Neural cell (in vitro differentiated cells): ENCODE measurements around the gene AGXT2.

Experiments
- CTCF ChIP-seq: fragments of 450-650 bp; IDR thresholded peaks from 2 replicates; pipeline ENCODE4 v1.5.1; 2014; ENCODE audit warnings: antibody characterized with exemption, mild to moderate bottlenecking, moderate library complexity; ENCODE audit not compliant: poor library complexity, severe bottlenecking
- EP300 ChIP-seq: fragments of 450-650 bp; conservative IDR thresholded peaks from 2 replicates; pipeline ENCODE4 v1.6.1; 2014; ENCODE audit warnings: antibody characterized with exemption, mild to moderate bottlenecking, moderate library complexity; ENCODE audit not compliant: poor library complexity, severe bottlenecking
- EZH2 ChIP-seq: fragments of 200-600, 300-800 bp; shearing (Covaris generic), sonication (generic); IDR thresholded peaks from 2 replicates; pipeline ENCODE4 v1.6.1; 2014; ENCODE audit warnings: antibody characterized with exemption, low read length, borderline replicate concordance, mild to moderate bottlenecking; ENCODE audit not compliant: insufficient read depth, poor library complexity, severe bottlenecking
- RAD21 ChIP-seq: fragments of 450-650 bp; conservative IDR thresholded peaks from 2 replicates; pipeline ENCODE4 v1.6.1; 2014; ENCODE audit warnings: antibody characterized with exemption, mild to moderate bottlenecking, moderate library complexity
- TAF1 ChIP-seq: IDR thresholded peaks from 2 replicates; pipeline ENCODE4 v1.6.1; 2012; ENCODE audit warnings: low read depth

GRCh38 chr5:35016174-35017051 lies 31.3 kb downstream of the AGXT2 start:
- TF ChIP-seq CTCF (no peak), TAF1 (no peak), EZH2 (no peak), RAD21 (no peak), EP300 (no peak)
